Stomach (tissue), 9 donors: Measurements from ENCODE around the gene UNC5A. TPM values are rescaled to one million over a fixed set of nuclear protein-coding genes. Genes with fewer than 3 reads are reported as not detected.

ENCODE experiments used
- DNase-seq, 2 donors: peaks; one replicate each; pipeline versions ENCODE4 v3.0.0 to v3.0.0-alpha.2; 2013 to 2019
- H3K27ac ChIP-seq, 5 donors: fragments of 200-600 bp in 4 of 5; sonication (generic) in 4 of 5; one replicate each; pipeline ENCODE4 v1.5.1; 2013 to 2019; ENCODE audit warnings: mild to moderate bottlenecking in 1 of 5, moderate library complexity in 1 of 5
- H3K27me3 ChIP-seq, 3 donors: fragments of 200-600 bp; sonication (generic); one replicate each; pipeline ENCODE4 v1.5.1; 2017 to 2019; ENCODE audit warnings: mixed run types in 1 of 3
- H3K36me3 ChIP-seq, 4 donors: fragments of 200-600 bp; sonication (generic); 1 replicate in 3 of 4; 2 replicates in 1 of 4; pipeline ENCODE4 v1.5.1; 2016 to 2019
- H3K4me1 ChIP-seq, 4 donors: fragments of 200-600 bp; sonication (generic); one replicate each; pipeline ENCODE4 v1.5.1; 2016 to 2019
- H3K4me3 ChIP-seq, 4 donors: fragments of 200-600 bp; sonication (generic) in 3 of 4; one replicate each; pipeline ENCODE4 v1.5.1; 2016 to 2019; ENCODE audit warnings: mild to moderate bottlenecking in 1 of 4
- H3K9me3 ChIP-seq, 4 donors: fragments of 200-600 bp; sonication (generic); one replicate each; pipeline ENCODE4 v1.5.1; 2016 to 2019
- CTCF ChIP-seq, 7 experiments: fragments of 450-650 bp in 4 of 7; fragments of 200-600 bp in 3 of 7; sonication (generic) in 3 of 7; IDR thresholded peaks; one replicate each; pipeline ENCODE4 v1.5.1; 2016 to 2019; ENCODE audit warnings: antibody characterized with exemption in 7 of 7, control low read depth in 2 of 7, mild to moderate bottlenecking in 1 of 7
- EP300 ChIP-seq: sonication (generic); formaldehyde crosslinking; IDR thresholded peaks from one replicate; pipeline ENCODE4 v1.6.1; 2017; ENCODE audit warnings: antibody characterized with exemption
- POLR2A ChIP-seq, 4 donors: fragments of 450-650 bp; IDR thresholded peaks; one replicate each; pipeline ENCODE4 v1.6.1; 2016; ENCODE audit warnings: antibody characterized with exemption in 4 of 4, control low read depth in 2 of 4, mild to moderate bottlenecking in 1 of 4, moderate library complexity in 1 of 4
- POLR2AphosphoS5 ChIP-seq, 3 donors: sonication (generic); formaldehyde crosslinking; IDR thresholded peaks; one replicate each; pipeline ENCODE4 v1.6.1; 2016; ENCODE audit warnings: antibody characterized with exemption in 3 of 3
- WGBS, 5 donors: extraction: QIAGEN DNeasy Blood & Tissue Kit in 3 of 5; methylation state at CpG; one replicate each; pipeline versions ENCODE4 v1.1.5 to v1.1.7; 2013 to 2018; 5-methylcytosine and 5-hydroxymethylcytosine counted together
- intact Hi-C: fragments of 100-400 bp; cut with DNase I; formaldehyde crosslinking; loops from one replicate; pipeline ENCODE4 v1.15.1; 2023; ENCODE audit warnings: low total_unique reads
- polyA plus RNA-seq, 3 donors: library from polyadenylated mRNA; stranded (reverse); fragments of 200-250 nt; gene quantifications; one replicate each; pipeline ENCODE4 v1.2.3, GENCODE V29; 2013
- total RNA-seq, 5 donors: library from RNA; depleted of rRNA; stranded (reverse); fragments of >200 nt; gene quantifications; one replicate each; pipeline versions ENCODE4 v1.1.0 to v1.2.3, GENCODE V29; 2014 to 2016
- donor health status: healthy with polysubstance abuse.
- donor health status: Bipolar disorder and iron deficiency.
- donor health status: healthy.

Gene UNC5A
- total and polyA plus RNA-seq, 8 donors, result 0.08 to 0.72 (median 0.46) TPM; not detected in 4

DNA sequence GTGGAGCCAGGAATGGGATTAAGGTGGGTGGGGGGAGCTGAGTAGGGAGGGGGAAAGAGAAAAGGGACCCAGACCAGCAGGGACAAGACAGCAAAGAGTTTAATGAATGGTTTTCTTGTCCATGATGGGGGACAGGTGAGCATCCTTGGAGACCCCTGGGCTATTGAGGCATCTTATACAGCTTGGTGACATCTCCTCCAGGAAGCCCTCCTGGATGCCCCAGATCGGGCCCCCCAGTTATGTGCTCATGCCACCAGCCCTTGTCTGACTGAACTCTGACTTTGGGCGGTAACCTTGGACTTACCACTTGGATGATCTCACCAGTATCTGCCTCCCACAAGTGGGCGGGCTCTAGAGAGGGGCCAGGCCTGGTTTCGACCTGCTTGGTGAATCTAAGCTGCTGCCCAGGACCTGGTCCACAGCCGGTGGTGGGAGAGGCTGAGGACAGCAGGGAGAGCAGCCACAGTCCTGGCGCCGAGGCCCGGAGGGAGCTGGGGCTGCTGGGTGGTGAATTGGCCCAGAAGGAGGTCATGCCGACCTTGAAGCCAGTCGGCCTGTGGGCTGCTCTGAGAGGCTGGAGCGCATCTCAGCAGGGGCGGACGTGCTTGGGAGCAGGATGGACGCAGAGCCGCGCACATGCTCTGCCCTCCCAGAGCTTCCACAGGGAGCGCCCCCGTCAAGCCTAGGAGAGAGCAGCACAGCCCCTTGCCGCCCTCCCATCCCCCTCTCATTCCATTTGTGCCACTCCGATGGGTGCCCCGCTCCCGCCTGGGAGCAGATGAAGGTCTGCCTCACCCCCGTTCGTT lies 36.2 kb downstream of the UNC5A start:
- TF ChIP-seq CTCF (IDR thresholded peaks at IDR 0.05) (no peak), POLR2A (IDR thresholded peaks at IDR 0.05) (no peak), POLR2AphosphoS5 (IDR thresholded peaks at IDR 0.05) (no peak), EP300 (no peak)
- no peaks in the 10 kb centered on the region for H3K36me3 ChIP-seq
- H3K27me3 ChIP-seq, result peaks cover 0 to 95% (median 30%) of the 10 kb centered on the region in 3 donors
- 40 to 53% (median 45%) methylated on average over 17 to 24 of the region's 24 CpGs for WGBS, 5 donors
- no peaks in the 10 kb centered on the region for H3K9me3 ChIP-seq
- intact Hi-C loops, result no loop called here
- no peak overlapping the region for H3K27ac ChIP-seq
- no peak for DNase-seq
- no peaks in the 10 kb centered on the region for H3K4me1 ChIP-seq
- H3K4me3 ChIP-seq, result no peak overlapping the region

- peaks cover 0 to 96% (median 30%) of the 10 kb centered on the region in 3 donors for H3K27me3 ChIP-seq
- no peak overlapping the region for H3K27ac ChIP-seq
- TF ChIP-seq POLR2AphosphoS5 (IDR thresholded peaks at IDR 0.05) (no peak), POLR2A (IDR thresholded peaks at IDR 0.05) (no peak), CTCF (IDR thresholded peaks at IDR 0.05) (no peak), EP300 (no peak)
- no peaks in the 10 kb centered on the region for H3K9me3 ChIP-seq
- WGBS, 5 donors, result 50 to 58% (median 51%) methylated on average over 16 to 18 of the region's 18 CpGs
- no peak for DNase-seq
- intact Hi-C loops, result no loop called here
- H3K4me3 ChIP-seq, result no peak overlapping the region
- H3K4me1 ChIP-seq, result no peaks in the 10 kb centered on the region
- no peaks in the 10 kb centered on the region for H3K36me3 ChIP-seq
These were observed 36.8 kb downstream of the UNC5A start for GRCh38 chr5:176847148-176847547.

- intact Hi-C loops, result no loop called here
- H3K36me3 ChIP-seq, result no peaks in the 10 kb centered on the region
- peaks cover 0 to 97% (median 30%) of the 10 kb centered on the region in 3 donors for H3K27me3 ChIP-seq
- 73 to 81% (median 75%) methylated on average over 7 to 13 of the region's 13 CpGs for WGBS, 5 donors
- no peak for DNase-seq
- no peak for TF ChIP-seq POLR2AphosphoS5 (IDR thresholded peaks at IDR 0.05)
- no peak for TF ChIP-seq EP300
- TF ChIP-seq POLR2A (IDR thresholded peaks at IDR 0.05), result no peak
- TF ChIP-seq CTCF (IDR thresholded peaks at IDR 0.05), result no peak
- H3K27ac ChIP-seq, result no peak overlapping the region
- no peak overlapping the region for H3K4me3 ChIP-seq
- no peaks in the 10 kb centered on the region for H3K9me3 ChIP-seq
- no peaks in the 10 kb centered on the region for H3K4me1 ChIP-seq
These were observed 37.4 kb downstream of the UNC5A start for GRCh38 chr5:176847726-176848290.

DNA sequence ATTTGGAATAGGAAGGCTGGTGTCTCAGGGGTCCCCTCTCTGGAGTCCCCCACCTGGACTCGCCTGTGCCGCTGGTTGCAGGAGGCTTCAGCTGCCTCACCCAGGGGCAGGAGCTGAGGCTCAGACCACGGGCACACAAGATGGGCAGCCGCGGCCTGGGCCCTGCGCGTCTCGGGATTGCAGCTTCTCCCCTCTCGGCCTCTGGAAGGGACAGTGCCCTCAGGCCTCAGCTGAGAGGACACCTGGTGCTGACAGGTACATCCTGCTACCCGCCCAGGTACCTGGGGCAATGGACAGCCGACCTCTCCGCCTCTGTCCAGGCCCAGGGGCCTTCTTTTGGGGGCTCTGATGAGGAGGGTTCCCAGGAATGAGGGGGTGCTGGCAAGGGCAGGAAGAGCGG lies 38.3 kb downstream of the UNC5A start:
- no peaks in the 10 kb centered on the region for H3K9me3 ChIP-seq
- H3K27me3 ChIP-seq, result peaks cover 0 to 97% (median 30%) of the 10 kb centered on the region in 3 donors
- TF ChIP-seq EP300 (no peak), POLR2A (IDR thresholded peaks at IDR 0.05) (no peak), POLR2AphosphoS5 (IDR thresholded peaks at IDR 0.05) (no peak), CTCF (IDR thresholded peaks at IDR 0.05) (no peak)
- no peaks in the 10 kb centered on the region for H3K36me3 ChIP-seq
- no peak overlapping the region for H3K27ac ChIP-seq
- intact Hi-C loops, result no loop called here
- 79 to 91% (median 84%) methylated on average over 4 to 13 of the region's 13 CpGs for WGBS, 5 donors
- H3K4me1 ChIP-seq, result no peaks in the 10 kb centered on the region
- H3K4me3 ChIP-seq, result no peak overlapping the region
- DNase-seq, result no peak
